ENCODE measurements around the gene TRAP1. TPM values are rescaled to one million over a fixed set of nuclear protein-coding genes. Genes with fewer than 3 reads are reported as not detected.
A peak's percentile ranks its signal among the peaks of the same experiment; 100 is the strongest.

Gene TRAP1
- total RNA-seq, 1 donor from 2014 or later, result 97.3 TPM

GRCh38 chr16:3690980-3691720 is 26.2 kb downstream of the TRAP1 start:
- H3K4me1 Mint-ChIP-seq (ENCODE audit: low read depth, unreplicated experiment), result peaks cover 21% of the 10 kb centered on the region
- H3K27ac Mint-ChIP-seq (ENCODE audit: unreplicated experiment), result peak overlapping the region; percentile 81

GRCh38 chr16:3690470-3690928 is 26.8 kb downstream of the TRAP1 start:
- H3K4me1 Mint-ChIP-seq (ENCODE audit: low read depth, unreplicated experiment), result peaks cover 15% of the 10 kb centered on the region
- peaks cover 10% of the 10 kb centered on the region for H3K9me3 Mint-ChIP-seq (ENCODE audit: unreplicated experiment)
- peak; percentile 95 for TF ChIP-seq CTCF (IDR thresholded peaks at IDR 0.05; ENCODE audit: partially characterized antibody, unreplicated experiment)
- peak overlapping the region; percentile 35 for H3K4me3 Mint-ChIP-seq (ENCODE audit: unreplicated experiment)
- H3K36me3 Mint-ChIP-seq (ENCODE audit: unreplicated experiment), result no peaks in the 10 kb centered on the region
- peak; percentile 93 for DNase-seq
- H3K27ac Mint-ChIP-seq (ENCODE audit: unreplicated experiment), result peak overlapping the region; percentile 81
- H3K27me3 Mint-ChIP-seq (ENCODE audit: unreplicated experiment), result no peaks in the 10 kb centered on the region

More at GRCh38 chr16:3690980-3691720, 26.2 kb downstream of the TRAP1 start:
- TF ChIP-seq CTCF (IDR thresholded peaks at IDR 0.05; ENCODE audit: partially characterized antibody, unreplicated experiment), result no peak
- Mint-ChIP-seq H3K4me3 (ENCODE audit: unreplicated experiment) (no peak overlapping the region), H3K36me3 (ENCODE audit: unreplicated experiment) (no peaks in the 10 kb centered on the region), H3K27me3 (ENCODE audit: unreplicated experiment) (no peaks in the 10 kb centered on the region), H3K9me3 (ENCODE audit: unreplicated experiment) (peaks cover 11% of the 10 kb centered on the region)
- DNase-seq, result no peak

GRCh38 chr16:3689731-3690130 is 27.6 kb downstream of the TRAP1 start:
- Mint-ChIP-seq H3K27ac (ENCODE audit: unreplicated experiment) (no peak overlapping the region), H3K4me3 (ENCODE audit: unreplicated experiment) (no peak overlapping the region), H3K27me3 (ENCODE audit: unreplicated experiment) (no peaks in the 10 kb centered on the region), H3K36me3 (ENCODE audit: unreplicated experiment) (no peaks in the 10 kb centered on the region), H3K9me3 (ENCODE audit: unreplicated experiment) (peaks cover 6% of the 10 kb centered on the region), H3K4me1 (ENCODE audit: low read depth, unreplicated experiment) (peaks cover 8% of the 10 kb centered on the region)
- no peak for TF ChIP-seq CTCF (IDR thresholded peaks at IDR 0.05; ENCODE audit: partially characterized antibody, unreplicated experiment)
- DNase-seq, result no peak

- Mint-ChIP-seq H3K27ac (ENCODE audit: unreplicated experiment) (no peak overlapping the region), H3K36me3 (ENCODE audit: unreplicated experiment) (no peaks in the 10 kb centered on the region), H3K4me3 (ENCODE audit: unreplicated experiment) (no peak overlapping the region), H3K27me3 (ENCODE audit: unreplicated experiment) (no peaks in the 10 kb centered on the region), H3K9me3 (ENCODE audit: unreplicated experiment) (peaks cover 4% of the 10 kb centered on the region), H3K4me1 (ENCODE audit: low read depth, unreplicated experiment) (peaks cover 7% of the 10 kb centered on the region)
- DNase-seq, result no peak
- no peak for TF ChIP-seq CTCF (IDR thresholded peaks at IDR 0.05; ENCODE audit: partially characterized antibody, unreplicated experiment)
These were observed 29.5 kb downstream of the TRAP1 start for GRCh38 chr16:3687792-3688191.

- DNase-seq, result no peak
- H3K27me3 Mint-ChIP-seq (ENCODE audit: unreplicated experiment), result peaks cover 2% of the 10 kb centered on the region
- H3K36me3 Mint-ChIP-seq (ENCODE audit: unreplicated experiment), result no peaks in the 10 kb centered on the region
- TF ChIP-seq CTCF (IDR thresholded peaks at IDR 0.05; ENCODE audit: partially characterized antibody, unreplicated experiment), result no peak
- H3K4me1 Mint-ChIP-seq (ENCODE audit: low read depth, unreplicated experiment), result peaks cover 7% of the 10 kb centered on the region
- H3K9me3 Mint-ChIP-seq (ENCODE audit: unreplicated experiment), result peaks cover 4% of the 10 kb centered on the region
- H3K4me3 Mint-ChIP-seq (ENCODE audit: unreplicated experiment), result no peak overlapping the region
- H3K27ac Mint-ChIP-seq (ENCODE audit: unreplicated experiment), result no peak overlapping the region
These were observed 30.3 kb downstream of the TRAP1 start for GRCh38 chr16:3687021-3687420.
